ENCODE results near the gene HMGB2.

DNA sequence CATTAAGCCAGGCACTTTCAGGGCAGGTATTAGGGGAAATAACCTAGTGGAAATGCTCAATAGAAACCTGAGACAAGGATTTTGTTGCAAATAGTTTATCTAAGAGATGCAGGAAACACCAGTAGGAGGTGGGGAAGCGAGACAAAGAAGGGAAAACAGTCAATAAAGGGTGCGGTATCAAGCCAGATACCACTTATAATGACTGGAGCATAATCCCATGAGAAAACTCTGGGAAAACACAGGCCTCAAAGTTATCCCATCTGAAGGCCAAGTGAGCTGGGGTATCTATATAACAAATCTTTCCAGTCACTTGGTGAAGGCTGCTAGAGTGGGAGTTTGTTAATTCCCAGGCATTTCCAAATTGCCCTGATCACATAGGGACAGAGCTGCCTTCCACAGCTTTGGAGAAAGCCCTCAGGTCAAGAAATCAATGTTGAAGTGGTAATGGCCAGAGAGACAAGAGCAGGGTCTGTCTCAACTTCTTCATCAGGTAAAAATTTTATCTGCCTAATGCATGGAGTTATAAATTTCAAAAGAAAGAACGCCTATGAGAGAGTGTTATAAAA is 9.8 kb upstream of the HMGB2 start:
- TF ChIP-seq, protein P1, sequence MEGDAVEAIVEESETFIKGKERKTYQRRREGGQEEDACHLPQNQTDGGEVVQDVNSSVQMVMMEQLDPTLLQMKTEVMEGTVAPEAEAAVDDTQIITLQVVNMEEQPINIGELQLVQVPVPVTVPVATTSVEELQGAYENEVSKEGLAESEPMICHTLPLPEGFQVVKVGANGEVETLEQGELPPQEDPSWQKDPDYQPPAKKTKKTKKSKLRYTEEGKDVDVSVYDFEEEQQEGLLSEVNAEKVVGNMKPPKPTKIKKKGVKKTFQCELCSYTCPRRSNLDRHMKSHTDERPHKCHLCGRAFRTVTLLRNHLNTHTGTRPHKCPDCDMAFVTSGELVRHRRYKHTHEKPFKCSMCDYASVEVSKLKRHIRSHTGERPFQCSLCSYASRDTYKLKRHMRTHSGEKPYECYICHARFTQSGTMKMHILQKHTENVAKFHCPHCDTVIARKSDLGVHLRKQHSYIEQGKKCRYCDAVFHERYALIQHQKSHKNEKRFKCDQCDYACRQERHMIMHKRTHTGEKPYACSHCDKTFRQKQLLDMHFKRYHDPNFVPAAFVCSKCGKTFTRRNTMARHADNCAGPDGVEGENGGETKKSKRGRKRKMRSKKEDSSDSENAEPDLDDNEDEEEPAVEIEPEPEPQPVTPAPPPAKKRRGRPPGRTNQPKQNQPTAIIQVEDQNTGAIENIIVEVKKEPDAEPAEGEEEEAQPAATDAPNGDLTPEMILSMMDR (IDR thresholded peaks at IDR 0.05; ENCODE audit: low read depth, low read length), result no peak
- TF ChIP-seq POLR2A (IDR thresholded peaks at IDR 0.05; ENCODE audit: extremely low read depth, insufficient read length) (no peak), MAX (IDR thresholded peaks at IDR 0.05; ENCODE audit: low read depth, low read length) (no peak)
